Adrenal gland (tissue), 5 donors: ENCODE data around the gene FBXO33.

Experiments
- CTCF ChIP-seq, 6 experiments: fragments of 450-650 bp in 4 of 6; fragments of 200-600 bp in 2 of 6; sonication (generic) in 1 of 6; IDR thresholded peaks; 1 replicate in 5 of 6; 2 replicates in 1 of 6; pipeline versions ENCODE4 v1.5.1 to v1.8.0; 2016 to 2021; ENCODE audit warnings: antibody characterized with exemption in 6 of 6, mild to moderate bottlenecking in 2 of 6, moderate library complexity in 1 of 6
- POLR2A ChIP-seq, 2 donors: fragments of 450-650 bp; IDR thresholded peaks; one replicate each; pipeline ENCODE4 v1.6.1; 2017; ENCODE audit warnings: antibody characterized with exemption in 2 of 2, mild to moderate bottlenecking in 2 of 2, moderate library complexity in 1 of 2
- donor health status: DM: no; HTN: no; CAD: no.

- TF ChIP-seq POLR2A (IDR thresholded peaks at IDR 0.05) (no peak), CTCF (IDR thresholded peaks at IDR 0.05) (no peak)
Measured at GRCh38 chr14:39369029-39369428, 63.2 kb downstream of the FBXO33 start.
